Embryonic facial prominence (tissue), 1 donor: ENCODE data around the gene RNF4.

ENCODE experiments used
- DNase-seq: peaks from one replicate; pipeline ENCODE4 v3.0.0-alpha.2; 2016; ENCODE audit errors: extremely low spot score

RNF4 gene

DNA sequence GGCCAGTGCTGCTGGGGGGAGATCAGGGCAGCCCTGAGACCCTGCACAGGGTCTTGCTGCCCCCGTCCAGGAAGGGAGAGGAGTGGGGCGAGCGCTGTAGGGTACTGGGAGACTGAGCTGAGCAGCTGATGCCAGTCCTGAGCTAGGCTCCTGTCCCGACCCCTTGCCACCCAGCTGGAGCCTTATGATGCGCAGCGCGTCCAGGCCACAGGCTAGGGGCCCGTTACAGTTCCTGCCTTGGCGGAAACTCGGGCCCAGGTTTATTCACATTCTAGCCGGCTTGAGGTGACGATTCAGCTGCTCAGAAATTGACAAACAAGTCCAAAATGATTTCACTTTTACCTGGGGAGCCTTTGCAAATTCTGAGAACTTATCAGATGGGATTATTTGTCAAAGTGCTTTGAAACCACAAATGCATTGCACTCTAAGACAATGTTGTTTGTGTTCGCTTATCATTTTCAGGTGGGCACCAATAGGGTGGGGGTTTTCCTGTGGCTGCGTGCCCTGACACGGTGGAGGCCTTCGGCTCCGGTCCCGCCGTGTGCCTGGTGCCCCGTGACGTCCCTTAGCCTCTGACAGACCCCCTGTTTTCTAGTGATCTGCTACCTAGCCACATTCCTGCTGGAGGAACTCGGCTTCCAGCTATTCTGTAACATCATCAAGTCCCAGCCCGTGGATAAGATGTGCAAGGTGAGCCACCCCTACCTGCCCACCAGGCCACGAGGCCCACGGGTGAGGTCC, 31.3 kb upstream of the RNF4 start:
- DNase-seq, result no peak

DNA sequence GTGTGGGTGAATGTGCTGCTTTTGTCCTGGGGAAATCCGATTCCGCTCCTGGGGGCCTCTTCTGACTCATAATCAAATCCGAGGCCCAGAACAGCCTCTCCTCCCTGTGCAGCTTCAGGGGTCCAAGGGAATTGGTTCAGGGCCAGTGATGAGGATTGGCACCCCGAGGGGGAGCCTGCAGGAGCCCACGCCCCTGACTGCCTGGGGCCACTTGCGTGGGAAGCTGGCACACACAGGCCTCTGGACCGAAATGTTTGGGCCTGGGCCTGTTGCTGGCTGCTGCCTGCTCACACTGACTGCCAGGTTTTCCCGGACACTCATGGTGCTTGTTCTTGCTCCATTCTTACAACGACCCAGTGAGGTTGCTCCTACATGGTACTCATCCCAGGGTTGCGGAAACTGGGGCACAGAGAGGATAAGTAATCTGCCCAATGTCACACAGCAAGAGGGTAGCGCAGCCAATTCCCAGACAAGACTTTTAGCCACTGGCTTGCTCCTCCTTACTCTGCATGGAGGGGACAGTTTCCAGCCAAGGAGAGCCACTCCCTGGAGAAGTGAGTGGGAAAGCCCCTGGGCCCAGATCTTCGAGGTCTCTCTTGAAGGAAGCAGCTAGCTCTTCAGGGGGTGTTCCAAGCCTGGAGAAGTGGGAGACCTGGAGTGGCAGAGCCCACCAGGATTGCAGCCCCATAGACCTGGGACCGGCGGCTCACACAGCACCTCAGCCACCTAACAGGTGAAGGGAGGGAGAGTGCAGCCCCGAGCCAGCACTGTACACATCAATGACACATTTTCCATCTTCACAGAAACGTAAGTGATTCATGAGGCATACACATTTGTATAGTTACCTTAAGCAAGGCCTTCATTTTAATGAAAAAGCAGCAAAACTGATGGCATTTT, 29.8 kb upstream of the RNF4 start:
- no peak for DNase-seq

DNA sequence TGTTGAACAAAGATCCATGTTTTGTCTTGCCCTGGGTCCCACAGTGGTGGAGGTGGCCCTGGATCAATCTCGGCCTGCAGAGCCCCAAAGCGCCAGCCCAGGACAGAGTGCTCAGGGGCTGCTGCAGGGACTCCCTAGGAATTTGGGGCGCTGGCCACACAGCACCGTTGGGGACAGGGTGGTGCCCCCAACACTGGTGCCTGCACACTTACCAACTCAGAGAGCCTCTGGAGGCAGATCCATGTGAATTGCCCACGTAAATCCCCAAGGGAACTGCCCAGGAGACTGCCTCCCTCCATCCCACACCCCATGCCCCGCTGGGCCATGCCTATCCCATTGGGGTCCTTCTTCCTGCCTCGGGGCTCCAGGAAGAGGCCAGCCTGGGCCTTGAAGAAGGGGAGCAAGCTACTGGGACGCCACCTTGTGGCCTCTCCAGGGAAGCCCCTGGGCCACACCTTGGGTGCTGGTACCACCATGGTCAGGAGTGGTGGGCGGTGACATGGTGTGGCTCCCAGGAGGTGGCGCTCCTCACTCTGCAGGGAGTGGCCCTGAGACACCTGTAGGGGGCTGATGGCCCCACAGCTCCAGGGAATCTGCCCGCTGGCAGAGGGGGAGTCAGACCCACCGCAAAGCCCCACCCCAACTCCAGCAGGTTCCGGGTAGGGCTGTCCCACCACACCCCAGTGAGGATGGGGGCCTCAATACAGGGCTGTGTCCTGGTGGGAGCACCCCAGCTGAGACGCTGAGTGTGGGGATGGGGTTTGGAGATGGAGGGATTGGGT, 27.3 kb upstream of the RNF4 start:
- DNase-seq, result no peak

DNA sequence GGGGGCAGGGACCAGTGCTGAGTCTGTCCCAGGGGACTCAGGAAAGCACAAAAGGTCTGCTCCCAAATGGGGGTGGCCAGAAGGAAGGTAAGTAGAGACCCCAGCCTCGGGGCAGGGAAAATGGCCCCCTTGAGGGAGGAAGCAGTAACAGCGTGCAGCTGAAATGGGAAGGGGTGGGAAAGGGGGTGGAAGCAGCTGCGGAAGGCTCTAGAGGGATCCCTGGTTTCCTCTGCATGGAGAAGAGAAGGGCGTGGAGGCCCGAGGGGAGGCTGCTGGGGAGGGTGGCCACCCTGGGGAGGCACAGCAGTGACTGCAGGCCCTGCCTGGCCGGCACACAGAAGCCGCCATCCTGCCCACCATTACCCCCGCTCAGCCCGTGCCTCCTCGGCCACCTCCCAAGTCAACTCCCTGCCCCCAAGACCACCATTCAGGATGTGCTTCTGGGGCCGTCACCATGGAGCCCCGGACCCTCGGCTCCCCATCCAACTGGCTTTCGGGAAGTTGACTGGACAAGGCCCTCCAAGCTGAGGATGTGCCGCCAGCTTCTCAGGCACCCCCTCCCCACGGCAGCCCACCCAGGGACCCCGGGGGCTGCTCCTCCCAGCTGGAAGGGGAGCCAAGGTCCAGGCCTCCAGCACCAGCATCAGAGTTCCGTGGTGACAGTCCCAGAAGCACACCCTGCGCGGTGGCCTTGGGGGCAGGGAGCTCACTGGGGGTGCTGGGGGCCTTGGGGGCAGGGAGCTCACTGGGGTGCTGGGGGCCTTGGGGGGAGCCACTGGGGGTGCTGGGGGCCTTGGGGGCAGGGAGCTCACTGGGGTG, 26.5 kb upstream of the RNF4 start:
- DNase-seq, result no peak

DNA sequence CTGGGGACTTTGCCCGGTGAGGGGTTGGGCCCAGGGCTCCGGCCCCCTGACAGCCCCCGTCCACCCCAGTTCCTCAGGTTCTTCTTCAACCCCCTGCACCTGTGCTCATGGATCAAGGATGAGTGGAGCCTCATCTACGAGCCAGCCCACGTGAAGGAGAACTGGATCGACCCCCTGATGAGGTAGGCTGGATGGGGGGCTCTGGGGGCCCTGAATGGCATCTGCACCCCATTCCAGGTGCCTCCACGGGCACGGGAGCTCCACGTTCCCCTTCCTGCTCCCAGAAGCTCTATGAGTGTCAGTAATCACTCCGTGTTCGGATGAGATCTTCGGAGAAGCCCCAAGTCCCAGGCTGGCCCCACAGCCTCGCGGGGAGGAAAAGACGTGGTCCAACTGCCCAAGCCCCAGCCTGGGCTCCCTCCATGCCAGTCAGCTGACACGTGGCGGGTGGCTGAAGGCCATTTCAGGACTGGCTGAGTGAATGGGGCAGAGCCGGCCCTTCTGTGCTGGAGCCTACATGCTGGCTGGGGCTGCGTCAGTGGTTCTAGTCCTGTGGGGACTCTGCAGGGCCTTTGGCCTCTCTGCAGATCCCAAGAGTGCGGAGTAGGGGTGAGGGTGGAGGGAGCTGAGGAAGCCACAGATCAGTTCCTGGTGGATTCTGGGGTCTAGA, 25.7 kb upstream of the RNF4 start:
- DNase-seq, result no peak

DNA sequence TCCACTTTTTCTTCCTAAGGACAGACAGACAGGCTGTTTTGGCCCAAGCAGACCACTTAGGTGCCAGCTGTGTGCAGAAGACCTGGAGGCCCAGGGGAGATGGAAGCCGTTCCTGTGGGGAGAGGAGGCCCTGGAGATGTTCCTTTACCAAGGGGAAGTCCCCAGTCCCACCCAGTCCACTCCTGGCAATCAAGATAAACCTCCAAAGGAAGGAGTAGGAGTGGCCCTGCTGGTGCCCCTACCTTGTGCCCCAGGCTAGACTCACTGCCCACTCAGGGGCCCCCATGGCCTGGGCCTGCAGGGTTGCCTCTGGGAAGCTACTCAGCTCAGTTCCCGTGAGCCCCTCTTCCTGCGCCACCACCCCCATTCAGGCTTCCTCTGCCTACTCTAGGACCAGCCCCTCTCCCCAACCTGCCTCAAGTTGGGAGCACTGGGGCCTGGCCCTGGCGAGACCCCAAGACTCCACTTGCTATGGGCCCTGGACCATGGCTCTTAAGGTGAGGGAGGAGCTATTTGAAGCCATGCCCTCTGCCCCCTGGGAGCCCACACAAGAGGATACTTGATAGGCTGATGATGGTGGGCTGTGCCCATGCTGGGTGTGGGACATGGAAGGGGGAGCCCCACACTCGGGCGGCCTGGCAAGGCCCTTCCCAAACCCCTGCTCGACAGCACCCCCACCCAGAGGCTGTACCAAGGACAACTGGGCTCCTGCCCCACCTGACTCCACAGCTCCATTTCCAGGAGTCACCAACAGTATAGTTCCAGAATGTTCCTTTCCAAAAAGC, 24.8 kb upstream of the RNF4 start:
- DNase-seq, result no peak

DNA sequence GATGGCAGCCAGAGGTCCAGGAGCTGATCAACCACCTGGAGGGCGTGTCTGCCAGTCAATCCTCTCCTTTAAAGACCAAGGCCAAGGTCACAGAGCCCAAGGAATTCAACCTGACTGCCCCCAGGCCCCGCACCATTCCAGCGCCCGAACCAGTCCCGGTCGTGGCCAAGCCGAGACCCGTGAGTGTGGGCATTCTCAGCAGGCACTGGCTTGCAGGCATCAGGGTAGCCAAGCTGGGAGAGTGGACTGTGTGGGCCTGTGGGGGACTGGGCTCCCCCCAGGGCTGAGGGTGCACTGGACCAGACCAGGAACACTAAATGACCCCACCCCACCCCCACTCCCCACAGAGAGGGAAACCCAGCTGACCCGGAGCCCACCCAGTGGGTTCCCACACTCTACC, 23.8 kb upstream of the RNF4 start:
- no peak for DNase-seq

DNA sequence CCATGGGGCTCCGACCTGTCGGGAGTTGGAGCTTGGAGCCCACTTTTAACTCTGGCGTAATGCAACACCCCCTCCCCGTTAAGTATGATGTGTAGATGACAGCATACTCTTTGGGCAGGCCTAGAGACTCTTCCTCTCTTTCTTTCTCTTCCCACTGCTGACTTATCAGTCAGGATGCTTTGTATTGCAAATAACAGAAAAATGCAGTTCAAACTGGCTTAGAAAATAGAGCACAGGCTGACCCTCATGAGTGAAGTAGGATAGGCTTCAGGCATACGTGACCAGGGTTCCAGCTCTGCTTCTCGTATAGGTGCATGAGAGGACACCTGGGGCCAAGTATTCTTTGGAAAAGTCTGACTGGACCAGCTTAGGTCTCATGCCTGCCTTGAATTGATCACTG, 23.3 kb upstream of the RNF4 start:
- no peak for DNase-seq

DNA sequence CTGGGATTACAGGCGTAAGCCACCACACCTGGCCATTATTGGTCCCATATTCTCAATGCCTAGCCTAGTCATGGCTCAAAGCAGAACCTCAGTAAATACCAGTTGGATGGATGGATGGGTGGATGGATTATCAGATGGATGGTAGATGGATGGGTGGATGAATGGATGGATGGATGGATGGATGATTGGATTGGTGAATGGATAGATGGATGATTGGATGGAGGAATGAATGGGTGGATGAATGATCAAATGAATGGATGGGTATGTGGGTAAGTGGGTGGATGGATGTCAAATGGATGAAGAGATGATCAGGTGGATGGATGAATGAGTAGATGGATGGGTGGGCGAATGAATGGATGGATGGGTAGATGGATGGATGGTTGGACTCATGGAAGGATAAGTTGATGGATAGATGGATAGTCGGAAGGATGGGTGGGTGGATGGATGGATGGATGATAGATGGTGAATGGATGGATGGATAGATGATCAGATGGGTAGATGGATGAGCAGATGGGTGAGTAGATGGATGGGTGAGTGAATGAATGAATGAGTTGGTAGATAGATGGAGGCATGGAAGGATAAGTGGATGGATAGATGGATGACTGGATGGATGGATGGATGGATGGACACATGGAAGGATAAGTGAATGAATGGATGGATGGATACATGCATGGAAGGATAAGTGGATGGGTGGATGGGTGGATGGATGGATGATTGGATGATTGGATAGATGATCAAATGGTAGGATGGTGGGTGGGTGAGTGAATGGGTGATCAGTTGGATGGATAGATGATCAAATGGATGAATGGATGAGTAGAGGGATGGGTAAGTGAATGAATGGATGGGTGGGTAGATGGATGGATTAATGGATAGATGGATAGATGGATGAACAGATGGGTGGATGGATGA, 22.0 kb upstream of the RNF4 start:
- DNase-seq, result no peak

DNA sequence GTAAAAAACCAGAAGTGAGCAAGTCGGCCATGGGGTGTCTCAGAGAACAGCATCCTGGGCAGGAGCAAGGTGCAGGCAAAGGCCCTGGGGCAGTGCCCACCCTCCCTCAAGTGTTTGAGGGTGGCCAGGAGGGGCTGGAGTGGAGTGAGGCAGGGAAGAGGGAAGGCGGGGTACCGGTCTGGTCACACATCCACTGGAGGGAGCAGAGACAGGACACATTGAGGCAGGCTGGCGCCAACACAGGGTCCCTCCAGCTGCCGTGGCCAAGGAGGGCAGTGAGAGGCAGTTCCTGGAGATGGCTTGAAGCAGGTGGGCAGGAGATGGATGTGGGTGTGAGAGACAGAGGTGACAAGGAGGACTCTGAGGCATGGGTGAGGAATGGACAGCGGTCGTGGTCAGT, 20.3 kb upstream of the RNF4 start:
- no peak for DNase-seq

DNA sequence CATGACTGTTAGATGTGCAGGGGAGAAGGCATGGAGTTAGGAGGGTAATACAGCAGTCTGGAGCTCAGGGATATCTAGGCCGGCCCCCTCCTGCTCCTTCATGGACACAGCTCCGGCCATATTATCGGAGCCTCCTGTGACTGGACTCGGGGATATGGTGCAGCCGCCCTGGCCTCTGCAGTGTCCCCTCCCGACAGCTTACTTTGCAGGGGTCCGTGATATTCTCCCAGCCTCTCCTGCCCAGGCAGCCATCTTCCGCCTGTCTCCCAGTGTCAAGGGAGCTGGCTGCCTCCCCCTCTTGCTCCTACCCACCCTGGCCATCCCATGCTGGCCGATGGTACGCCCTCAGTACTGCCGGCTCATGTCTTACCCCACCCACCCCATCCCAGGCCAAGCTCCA, 19.9 kb upstream of the RNF4 start:
- no peak for DNase-seq

DNA sequence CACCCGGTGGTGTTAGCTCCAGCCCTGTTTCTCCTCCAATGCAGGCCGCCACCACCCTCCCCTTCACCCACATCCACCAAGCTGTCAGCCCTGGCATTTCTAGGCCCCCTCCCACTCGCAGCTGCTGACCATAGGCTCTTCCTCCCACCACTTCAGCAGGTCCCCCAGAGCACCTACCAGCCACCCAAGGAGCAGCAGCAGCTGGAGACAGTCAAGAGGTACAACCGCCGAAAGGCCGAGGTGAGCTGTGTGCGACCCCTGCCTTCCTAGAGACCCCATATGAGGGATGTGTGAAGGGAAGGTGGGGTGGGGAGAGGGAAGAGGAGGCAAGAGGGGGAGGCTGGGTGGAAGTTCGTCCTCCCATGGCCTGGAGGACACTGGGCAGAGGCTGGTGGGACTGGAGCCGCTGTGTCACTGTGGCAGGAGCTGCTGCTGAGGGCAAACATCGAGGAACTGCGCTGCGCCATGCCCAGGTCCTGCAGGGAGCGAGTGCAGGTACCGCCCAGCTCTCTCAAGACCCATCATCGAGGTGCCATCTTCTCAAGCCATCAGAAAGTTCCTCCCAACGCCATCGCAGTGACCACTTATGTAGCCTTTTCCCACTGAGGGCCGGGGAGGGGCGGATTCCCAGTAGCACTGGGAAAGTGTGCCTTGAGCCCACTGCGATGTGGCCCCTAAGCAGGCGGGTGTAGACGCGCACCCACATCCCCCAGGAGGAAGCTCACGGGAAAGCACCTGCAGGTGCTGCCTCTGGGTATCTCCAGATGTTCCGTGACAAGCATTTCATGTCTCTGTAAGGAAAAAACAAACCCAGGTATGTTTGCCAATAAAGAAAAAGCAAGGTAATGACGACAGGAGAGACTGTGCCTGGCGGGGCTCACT, 19.2 kb upstream of the RNF4 start:
- no peak for DNase-seq

DNA sequence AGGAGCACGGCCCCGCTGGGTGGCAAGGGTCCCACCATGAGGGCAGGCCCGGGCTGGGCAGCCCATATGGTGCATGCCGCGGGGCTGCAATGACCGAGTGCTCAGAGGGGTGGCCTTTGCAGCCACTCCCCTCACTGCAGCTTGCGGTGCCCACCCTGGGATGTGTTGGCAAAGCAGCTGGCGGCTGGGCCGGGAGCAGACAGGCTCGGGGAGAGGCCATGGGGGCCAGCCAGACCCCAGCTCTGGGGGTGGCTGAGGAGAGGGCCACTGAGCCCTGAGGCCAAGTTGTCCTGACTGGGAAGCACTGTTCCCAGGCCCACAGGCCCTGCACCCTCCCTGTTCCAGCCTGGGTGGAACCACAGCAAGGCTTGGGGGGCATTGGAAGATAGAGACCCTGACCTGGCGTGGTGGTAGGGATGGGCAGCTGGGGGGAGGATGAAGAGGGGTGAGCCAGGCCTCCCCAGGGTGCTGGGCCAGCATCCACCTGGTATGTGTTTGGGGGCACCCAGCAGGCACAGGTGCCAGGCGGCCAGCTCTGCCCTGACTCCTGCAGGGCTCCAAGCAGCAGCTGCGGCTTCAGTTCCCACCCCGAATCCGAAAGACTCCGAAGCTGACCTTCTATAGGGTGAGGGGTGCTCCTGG, 18.4 kb upstream of the RNF4 start:
- DNase-seq, result no peak

DNA sequence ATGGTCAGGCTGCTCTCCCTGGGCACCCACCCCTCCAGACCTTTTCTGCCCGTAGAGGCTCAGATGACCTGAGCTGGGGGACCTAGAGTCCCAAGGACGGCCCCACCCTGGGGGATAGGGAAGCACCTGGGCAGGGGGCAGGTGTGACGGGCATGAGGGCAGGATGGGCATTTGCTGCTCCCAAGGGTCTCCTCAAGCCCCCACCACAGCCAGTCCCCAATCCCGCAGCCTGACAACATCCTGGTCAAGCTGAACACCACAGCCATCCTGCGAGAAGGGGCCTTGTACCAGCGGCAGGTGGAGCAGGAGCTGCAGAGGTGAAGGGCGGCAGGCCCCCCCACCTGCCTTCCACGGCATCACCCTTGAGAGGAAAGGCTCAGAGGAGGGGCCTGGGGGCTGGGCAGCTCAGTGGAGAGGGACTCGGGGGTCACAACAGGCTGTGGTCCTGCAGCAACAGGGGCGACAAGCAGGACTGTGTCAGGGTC, 17.8 kb upstream of the RNF4 start:
- no peak for DNase-seq

DNA sequence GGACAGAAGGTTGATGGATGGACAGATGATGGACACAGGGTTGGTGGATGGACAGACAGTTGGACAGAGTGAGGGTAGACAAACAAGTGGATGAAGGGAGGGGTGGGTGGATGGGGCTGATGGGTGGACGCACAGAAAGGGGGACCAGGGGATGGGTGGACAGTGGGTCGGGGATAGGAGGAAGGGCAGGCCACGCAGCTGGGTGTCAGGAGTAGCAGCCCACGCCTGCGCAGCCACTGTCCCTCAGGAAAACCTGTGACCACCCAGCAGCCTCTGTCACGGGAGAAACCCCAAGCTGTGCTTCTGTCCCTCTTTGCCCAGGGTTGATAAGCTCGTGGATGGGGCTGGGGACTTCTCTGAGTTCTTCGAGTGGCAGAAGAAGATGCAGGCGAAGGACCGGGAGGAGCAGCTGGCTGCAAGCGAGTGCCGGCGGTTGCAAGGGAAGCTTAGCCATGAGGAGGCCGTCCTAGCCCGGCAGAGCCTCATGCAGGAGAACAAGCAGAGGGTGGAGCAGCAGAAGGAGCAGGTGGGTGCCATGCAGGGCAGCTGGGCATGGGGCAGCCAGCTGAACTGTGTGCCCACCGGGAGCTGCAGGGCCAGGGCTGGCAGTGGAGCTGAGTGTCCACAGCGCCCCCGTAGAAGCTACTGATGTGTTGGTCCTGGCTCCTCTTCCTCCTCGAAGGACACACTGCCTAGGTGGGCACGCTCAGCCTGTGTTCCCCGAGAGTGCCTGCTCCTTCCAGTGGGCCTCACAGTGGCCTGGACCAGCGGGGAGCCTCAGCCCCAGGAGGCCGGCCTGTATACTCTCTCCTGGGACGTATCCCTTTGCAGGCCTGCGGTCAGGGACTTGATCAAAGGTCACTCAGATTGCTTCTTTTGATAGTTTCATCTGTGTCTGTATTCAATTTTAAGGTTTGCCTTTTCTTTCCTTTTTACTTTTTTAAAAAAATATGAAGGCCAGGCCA, 16.8 kb upstream of the RNF4 start:
- no peak for DNase-seq
